GM12873 (cell line): Measurements from ENCODE around the gene PTPN7.
A peak's percentile ranks its signal among the peaks of the same experiment; 100 is the strongest.

ENCODE experiments used
- CTCF ChIP-seq: IDR thresholded peaks from 2 replicates; pipeline ENCODE4 v1.5.1; 2012; ENCODE audit warnings: low read depth, mild to moderate bottlenecking, moderate library complexity, low read length, control low read depth; ENCODE audit not compliant: insufficient read depth; ENCODE audit errors: missing control alignments

PTPN7 gene

GRCh38 chr1:202144402-202145067 is 15.9 kb downstream of the PTPN7 start, which contains the start of gene ARL8A:
Gene ARL8A (minus strand): TSS chr1:202144737. CDS start chr1:202144572, 165 bp downstream.
- TF ChIP-seq CTCF: no peak

GRCh38 chr1:202143768-202144401 is 16.5 kb downstream of the PTPN7 start:
- TF ChIP-seq CTCF: no peak

GRCh38 chr1:202143011-202143767 is 17.2 kb downstream of the PTPN7 start:
- no peak for TF ChIP-seq CTCF

GRCh38 chr1:202140833-202141232 is 19.6 kb downstream of the PTPN7 start:
- TF ChIP-seq CTCF: no peak

- peak; percentile 88 for TF ChIP-seq CTCF
These were observed 25.1 kb downstream of the PTPN7 start for GRCh38 chr1:202135221-202135721.

GRCh38 chr1:202134645-202135172 is 25.7 kb downstream of the PTPN7 start:
- TF ChIP-seq CTCF: no peak

GRCh38 chr1:202133989-202134388 is 26.4 kb downstream of the PTPN7 start:
- TF ChIP-seq CTCF: no peak
